Stimulated activated CD8-positive, alpha-beta memory T cell treated with anti-CD3 and anti-CD28 coated beads, Interleukin-7, amount 100 ng/mL, for 1 hour (primary cell): ENCODE measurements around the gene SSC5D.
"Not testable (repeated sequence)": the region's sequence is repeated elsewhere in the genome, so short reads cannot be mapped to it uniquely, and the experiment has no call there.

Experiments used
- DNase-seq, 2 donors: peaks; one replicate each; pipeline ENCODE4 v3.0.0-alpha.2; 2020; ENCODE audit warnings: low read depth in 2 of 2

Gene SSC5D

GRCh38 chr19:55487924-55488687 lies at the start of gene SSC5D:
Gene SSC5D, plus strand, starts transcription at chr19:55488436. Its CDS starts 154 bp downstream, at chr19:55488590.
- no peak for DNase-seq

GRCh38 chr19:55439052-55439451 lies 49.2 kb upstream of the SSC5D start:
- no peak for DNase-seq

- DNase-seq = no peak
Observed at GRCh38 chr19:55440411-55441105, 47.7 kb upstream of the SSC5D start.

- DNase-seq = no peak
Observed at GRCh38 chr19:55441319-55441691, 46.9 kb upstream of the SSC5D start.

GRCh38 chr19:55441692-55442321 lies 46.4 kb upstream of the SSC5D start:
- DNase-seq = no peak

GRCh38 chr19:55442372-55442961 lies 45.8 kb upstream of the SSC5D start:
- DNase-seq = no peak

GRCh38 chr19:55443045-55443823 lies 45.0 kb upstream of the SSC5D start, which contains the start of gene SHISA7:
Gene SHISA7, minus strand, starts transcription at chr19:55443300. Its CDS starts 437 bp downstream, at chr19:55442863.
- DNase-seq = no peak

- DNase-seq = no peak
Observed at GRCh38 chr19:55443824-55444480, 44.3 kb upstream of the SSC5D start.

GRCh38 chr19:55444646-55445045 lies 43.6 kb upstream of the SSC5D start:
- DNase-seq = no peak

GRCh38 chr19:55446060-55446459 lies 42.2 kb upstream of the SSC5D start:
- no peak for DNase-seq

GRCh38 chr19:55447421-55448174 lies 40.6 kb upstream of the SSC5D start:
- no peak for DNase-seq

GRCh38 chr19:55448175-55448490 lies 40.1 kb upstream of the SSC5D start:
- DNase-seq = not testable (repeated sequence)

- no peak for DNase-seq
Observed at GRCh38 chr19:55449469-55449868, 38.8 kb upstream of the SSC5D start.

GRCh38 chr19:55451163-55451964 lies 36.9 kb upstream of the SSC5D start:
- DNase-seq = no peak

GRCh38 chr19:55451965-55452748 lies 36.1 kb upstream of the SSC5D start:
- DNase-seq = no peak

GRCh38 chr19:55452749-55453346 lies 35.4 kb upstream of the SSC5D start:
- DNase-seq = no peak

GRCh38 chr19:55453511-55454260 lies 34.5 kb upstream of the SSC5D start:
- no peak for DNase-seq
